NCI-H2081 treated with DMSO at 0.1 percent for 48 hours (cell line): ENCODE measurements around the gene MFSD6.
A peak's percentile ranks its signal among the peaks of the same experiment; 100 is the strongest.

ENCODE experiments used
- DNase-seq: peaks from one replicate; lab custom pipeline; 2025; lab: John Stamatoyannopoulos, UW

The MFSD6 gene

GRCh38 chr2:190533175-190533967 lies 125.2 kb downstream of the MFSD6 start:
- DNase-seq = no peak

GRCh38 chr2:190533968-190534309 lies 125.8 kb downstream of the MFSD6 start:
- DNase-seq = no peak

GRCh38 chr2:190534310-190535120 lies 126.4 kb downstream of the MFSD6 start, which contains the start of gene NEMP2:
NEMP2 (minus strand) TSS chr2:190534722; CDS start chr2:190534655, 67 bp downstream.
- DNase-seq = peak; percentile 42

- DNase-seq = no peak
Measured at GRCh38 chr2:190535121-190535439, 126.9 kb downstream of the MFSD6 start.

- DNase-seq = no peak
Measured at GRCh38 chr2:190535586-190535985, 127.4 kb downstream of the MFSD6 start.

- no peak for DNase-seq
Measured at GRCh38 chr2:190537765-190538164, 129.6 kb downstream of the MFSD6 start.

- no peak for DNase-seq
Measured at GRCh38 chr2:190538201-190538600, 130.0 kb downstream of the MFSD6 start.

GRCh38 chr2:190540048-190540447 lies 131.9 kb downstream of the MFSD6 start:
- DNase-seq = no peak

- no peak for DNase-seq
Measured at GRCh38 chr2:190545093-190545492, 136.9 kb downstream of the MFSD6 start.

GRCh38 chr2:190545555-190546385 lies 137.6 kb downstream of the MFSD6 start:
- DNase-seq = no peak

- DNase-seq = no peak
Measured at GRCh38 chr2:190546734-190547133, 138.6 kb downstream of the MFSD6 start.

- no peak for DNase-seq
Measured at GRCh38 chr2:190547886-190548285, 139.7 kb downstream of the MFSD6 start.

- DNase-seq = no peak
Measured at GRCh38 chr2:190550137-190550536, 142.0 kb downstream of the MFSD6 start.
